Neural cell (in vitro differentiated cells): ENCODE measurements around the gene ALOX12. TPM values are rescaled to one million over a fixed set of nuclear protein-coding genes. Genes with fewer than 3 reads are reported as not detected.

Source experiments
- H2AFZ ChIP-seq: fragments of 200-600, 300-800 bp; sonication (generic), shearing (Covaris generic); 2 replicates; pipeline ENCODE4 v1.6.0; 2014; ENCODE audit warnings: low read depth, mild to moderate bottlenecking, antibody characterized with exemption, low read length, moderate library complexity
- H3F3A ChIP-seq: fragments of 200-600 bp; shearing (Covaris generic); 2 replicates; pipeline ENCODE4 v1.6.1; 2016; ENCODE audit warnings: mild to moderate bottlenecking, moderate library complexity, mixed read lengths, antibody characterized with exemption, low read length; ENCODE audit not compliant: insufficient read depth, poor library complexity, severe bottlenecking
- H3K27ac ChIP-seq: fragments of 200-600, 300-800 bp; sonication (generic), shearing (Covaris generic); 2 replicates; pipeline ENCODE4 v1.5.1; 2014; ENCODE audit warnings: mild to moderate bottlenecking, low read length, moderate library complexity
- H3K27me3 ChIP-seq: fragments of 300-800, 200-600 bp; sonication (generic), shearing (Covaris generic); 2 replicates; pipeline ENCODE4 v1.6.0; 2014; ENCODE audit warnings: mild to moderate bottlenecking, low read depth, low read length, moderate library complexity; ENCODE audit not compliant: insufficient read depth
- H3K36me3 ChIP-seq: fragments of 300-800, 200-600 bp; sonication (generic), shearing (Covaris generic); 2 replicates; pipeline ENCODE4 v1.5.1; 2014; ENCODE audit warnings: mild to moderate bottlenecking, antibody characterized with exemption, low read length, moderate library complexity; ENCODE audit not compliant: insufficient read depth
- H3K4me2 ChIP-seq: fragments of 300-800, 200-600 bp; sonication (generic), shearing (Covaris generic); 2 replicates; pipeline ENCODE4 v1.6.0; 2014; ENCODE audit warnings: mild to moderate bottlenecking, low read length
- H3K4me3 ChIP-seq: fragments of 300-800, 200-600 bp; sonication (generic), shearing (Covaris generic); 2 replicates; pipeline ENCODE4 v1.5.1; 2014; ENCODE audit warnings: mild to moderate bottlenecking, low read length, moderate library complexity
- H3K79me2 ChIP-seq: fragments of 200-600 bp; shearing (Covaris generic); replicated peaks from 2 replicates; pipeline ENCODE4 v1.6.0; 2014; ENCODE audit warnings: mild to moderate bottlenecking, low read length, moderate library complexity; ENCODE audit not compliant: insufficient read depth
- H3K9ac ChIP-seq: fragments of 300-800, 200-600 bp; sonication (generic), shearing (Covaris generic); 2 replicates; pipeline ENCODE4 v1.6.1; 2016; ENCODE audit warnings: mild to moderate bottlenecking, low read length, mixed read lengths
- H3K9me2 ChIP-seq: fragments of 200-600 bp; shearing (Covaris generic); 2 replicates; pipeline ENCODE4 v1.6.1; 2016; ENCODE audit warnings: mild to moderate bottlenecking, low read length, mixed read lengths; ENCODE audit not compliant: insufficient read depth
- H3K9me3 ChIP-seq: fragments of 200-600, 300-800 bp; sonication (generic), shearing (Covaris generic); 2 replicates; pipeline ENCODE4 v1.6.1; 2016; ENCODE audit warnings: mild to moderate bottlenecking, mixed run types, low read length, moderate library complexity, mixed read lengths
- H4K20me1 ChIP-seq: fragments of 200-600 bp; shearing (Covaris generic); 2 replicates; pipeline ENCODE4 v1.6.1; 2016; ENCODE audit warnings: mild to moderate bottlenecking, mixed run types; ENCODE audit not compliant: insufficient read depth
- CTCF ChIP-seq: fragments of 450-650 bp; IDR thresholded peaks from 2 replicates; pipeline ENCODE4 v1.5.1; 2014; ENCODE audit warnings: antibody characterized with exemption, mild to moderate bottlenecking, moderate library complexity; ENCODE audit not compliant: poor library complexity, severe bottlenecking
- EP300 ChIP-seq: fragments of 450-650 bp; conservative IDR thresholded peaks from 2 replicates; pipeline ENCODE4 v1.6.1; 2014; ENCODE audit warnings: antibody characterized with exemption, mild to moderate bottlenecking, moderate library complexity; ENCODE audit not compliant: poor library complexity, severe bottlenecking
- EZH2 ChIP-seq: fragments of 200-600, 300-800 bp; shearing (Covaris generic), sonication (generic); IDR thresholded peaks from 2 replicates; pipeline ENCODE4 v1.6.1; 2014; ENCODE audit warnings: antibody characterized with exemption, low read length, borderline replicate concordance, mild to moderate bottlenecking; ENCODE audit not compliant: insufficient read depth, poor library complexity, severe bottlenecking
- MXI1 ChIP-seq: fragments of 450-650 bp; conservative IDR thresholded peaks from 2 replicates; pipeline ENCODE4 v1.6.1; 2014; ENCODE audit warnings: antibody characterized with exemption, mild to moderate bottlenecking; ENCODE audit not compliant: poor library complexity, severe bottlenecking
- POLR2AphosphoS5 ChIP-seq: IDR thresholded peaks from 2 replicates; pipeline ENCODE4 v1.6.1; 2012
- RAD21 ChIP-seq: fragments of 450-650 bp; conservative IDR thresholded peaks from 2 replicates; pipeline ENCODE4 v1.6.1; 2014; ENCODE audit warnings: antibody characterized with exemption, mild to moderate bottlenecking, moderate library complexity
- SMC3 ChIP-seq: fragments of 450-650 bp; conservative IDR thresholded peaks from 2 replicates; pipeline ENCODE4 v1.6.1; 2014; ENCODE audit warnings: antibody characterized with exemption, mild to moderate bottlenecking, moderate library complexity; ENCODE audit not compliant: poor library complexity
- TAF1 ChIP-seq: IDR thresholded peaks from 2 replicates; pipeline ENCODE4 v1.6.1; 2012; ENCODE audit warnings: low read depth
- polyA plus RNA-seq: library from polyadenylated mRNA; depleted of rRNA; stranded (reverse); fragments of >200 nt; gene quantifications from 2 replicates; pipeline ENCODE4 v1.2.3, GENCODE V29; 2014
- TF ChIP-seq, protein P1 (sequence below): IDR thresholded peaks from 2 replicates; pipeline ENCODE4 v1.6.1; 2012; ENCODE audit warnings: borderline replicate concordance

ALOX12 gene
- polyA plus RNA-seq, 1 donor from 2014 or later, result not detected

- Histone ChIP-seq H3K9me3 (no peaks in the 10 kb centered on the region), H3K4me3 (peak overlapping the region; percentile 97), H3K36me3 (no peaks in the 10 kb centered on the region), H3K9me2 (no peaks in the 10 kb centered on the region), H3K4me2 (peak overlapping the region; percentile 67), H4K20me1 (no peaks in the 10 kb centered on the region), H3K79me2 (no peaks in the 10 kb centered on the region), H2AFZ (peak overlapping the region; percentile 77), H3F3A (no peaks in the 10 kb centered on the region), H3K27ac (peak overlapping the region; percentile 81), H3K9ac (peak overlapping the region; percentile 92), H3K27me3 (no peaks in the 10 kb centered on the region)
- TF ChIP-seq, protein P1, sequence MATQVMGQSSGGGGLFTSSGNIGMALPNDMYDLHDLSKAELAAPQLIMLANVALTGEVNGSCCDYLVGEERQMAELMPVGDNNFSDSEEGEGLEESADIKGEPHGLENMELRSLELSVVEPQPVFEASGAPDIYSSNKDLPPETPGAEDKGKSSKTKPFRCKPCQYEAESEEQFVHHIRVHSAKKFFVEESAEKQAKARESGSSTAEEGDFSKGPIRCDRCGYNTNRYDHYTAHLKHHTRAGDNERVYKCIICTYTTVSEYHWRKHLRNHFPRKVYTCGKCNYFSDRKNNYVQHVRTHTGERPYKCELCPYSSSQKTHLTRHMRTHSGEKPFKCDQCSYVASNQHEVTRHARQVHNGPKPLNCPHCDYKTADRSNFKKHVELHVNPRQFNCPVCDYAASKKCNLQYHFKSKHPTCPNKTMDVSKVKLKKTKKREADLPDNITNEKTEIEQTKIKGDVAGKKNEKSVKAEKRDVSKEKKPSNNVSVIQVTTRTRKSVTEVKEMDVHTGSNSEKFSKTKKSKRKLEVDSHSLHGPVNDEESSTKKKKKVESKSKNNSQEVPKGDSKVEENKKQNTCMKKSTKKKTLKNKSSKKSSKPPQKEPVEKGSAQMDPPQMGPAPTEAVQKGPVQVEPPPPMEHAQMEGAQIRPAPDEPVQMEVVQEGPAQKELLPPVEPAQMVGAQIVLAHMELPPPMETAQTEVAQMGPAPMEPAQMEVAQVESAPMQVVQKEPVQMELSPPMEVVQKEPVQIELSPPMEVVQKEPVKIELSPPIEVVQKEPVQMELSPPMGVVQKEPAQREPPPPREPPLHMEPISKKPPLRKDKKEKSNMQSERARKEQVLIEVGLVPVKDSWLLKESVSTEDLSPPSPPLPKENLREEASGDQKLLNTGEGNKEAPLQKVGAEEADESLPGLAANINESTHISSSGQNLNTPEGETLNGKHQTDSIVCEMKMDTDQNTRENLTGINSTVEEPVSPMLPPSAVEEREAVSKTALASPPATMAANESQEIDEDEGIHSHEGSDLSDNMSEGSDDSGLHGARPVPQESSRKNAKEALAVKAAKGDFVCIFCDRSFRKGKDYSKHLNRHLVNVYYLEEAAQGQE, result no peak
- TF ChIP-seq EP300 (no peak), CTCF (no peak), EZH2 (no peak), SMC3 (no peak), POLR2AphosphoS5 (no peak), TAF1 (no peak), RAD21 (no peak), MXI1 (no peak)
Measured at GRCh38 chr17:7034955-7035590, 39.2 kb downstream of the ALOX12 start.

- Histone ChIP-seq H3K27ac (peak within 1 kb of the TSS; percentile 81), H3K27me3 (no peaks in the 10 kb centered on the region), H3K4me2 (peak within 1 kb of the TSS; percentile 71), H3K9ac (peak within 1 kb of the TSS; percentile 92), H3K4me3 (peak within 1 kb of the TSS; percentile 97), H2AFZ (peak within 1 kb of the TSS; percentile 77), H3K79me2 (no peaks in the 10 kb centered on the region), H3F3A (no peaks in the 10 kb centered on the region), H3K36me3 (no peaks in the 10 kb centered on the region), H3K9me3 (no peaks in the 10 kb centered on the region), H4K20me1 (no peaks in the 10 kb centered on the region), H3K9me2 (no peaks in the 10 kb centered on the region)
- peak; percentile 27 for TF ChIP-seq CTCF
- no peak for TF ChIP-seq EZH2
- TF ChIP-seq, protein P1, result peak; percentile 81
- TF ChIP-seq MXI1, result peak; percentile 53
- TF ChIP-seq SMC3, result no peak
- TF ChIP-seq EP300, result peak; percentile 17
- peak; percentile 91 for TF ChIP-seq TAF1
- TF ChIP-seq RAD21, result peak; percentile 21
- peak; percentile 96 for TF ChIP-seq POLR2AphosphoS5
Measured at GRCh38 chr17:7035591-7036368, 39.9 kb downstream of the ALOX12 start, which contains the start of gene SLC16A13. Gene SLC16A13 (plus strand): TSS chr17:7036015. CDS start chr17:7036383, 368 bp downstream.
